ENCODE data around the gene FCGR1A.
"Not testable (repeated sequence)": the region's sequence is repeated elsewhere in the genome, so short reads cannot be mapped to it uniquely, and the experiment has no call there.

GRCh38 chr1:149826555-149826954 lies 44.1 kb downstream of the FCGR1A start:
- not testable (repeated sequence) for TF ChIP-seq CTCF (IDR thresholded peaks at IDR 0.05; ENCODE audit: insufficient read depth, low read length, poor library complexity, severe bottlenecking); EZH2phosphoT487 (conservative IDR thresholded peaks at IDR 0.05; ENCODE audit: low read length)

Measured in SU-DHL-6 (cell line).